ENCODE data around the gene UBE2L5. TPM values are rescaled to one million over a fixed set of nuclear protein-coding genes. Genes with fewer than 3 reads are reported as not detected.
"Not testable (repeated sequence)": the region's sequence is repeated elsewhere in the genome, so short reads cannot be mapped to it uniquely, and the experiment has no call there.

UBE2L5 gene
- total RNA-seq, 2 donors from 2014 or later = 0.25 TPM; not detected in 1

- peak; percentile 46 to 61 for ATAC-seq
- H3K27ac Mint-ChIP-seq = peak overlapping the region in 1 of 2 donors; percentile 29
- peak in 1 of 2 donors; percentile 28 for DNase-seq (ENCODE audit: low spot score in 2 of 2)
- H3K36me3 Mint-ChIP-seq = no peaks in the 10 kb centered on the region
- H3K9me3 Mint-ChIP-seq = no peaks in the 10 kb centered on the region
Observed at GRCh38 chr13:30421093-30422053, 920 bp upstream of the UBE2L5 start.

GRCh38 chr13:30423891-30424290 lies 1.6 kb downstream of the UBE2L5 start:
- DNase-seq (ENCODE audit: low spot score in 2 of 2) (no peak), ATAC-seq (no peak)
- H3K27ac Mint-ChIP-seq = no peak overlapping the region
- H3K36me3 Mint-ChIP-seq = no peaks in the 10 kb centered on the region
- H3K9me3 Mint-ChIP-seq = no peaks in the 10 kb centered on the region

- no peaks in the 10 kb centered on the region for H3K9me3 Mint-ChIP-seq
Observed at GRCh38 chr13:30429235-30429634, 6.9 kb downstream of the UBE2L5 start.

GRCh38 chr13:30429721-30430694 lies 7.7 kb downstream of the UBE2L5 start:
- peak overlapping the region; percentile 83 to 94 for H3K27ac Mint-ChIP-seq
- H3K9me3 Mint-ChIP-seq = no peaks in the 10 kb centered on the region
- peak in 1 of 2 donors; percentile 25 for DNase-seq (ENCODE audit: low spot score in 2 of 2)
- peak; percentile 96 to 98 for ATAC-seq
- no peaks in the 10 kb centered on the region for H3K36me3 Mint-ChIP-seq

More at GRCh38 chr13:30429235-30429634, 6.9 kb downstream of the UBE2L5 start:
- H3K27ac Mint-ChIP-seq = no peak overlapping the region
- ATAC-seq = no peak
- H3K36me3 Mint-ChIP-seq = no peaks in the 10 kb centered on the region
- DNase-seq (ENCODE audit: low spot score in 2 of 2) = no peak

GRCh38 chr13:30431269-30431940 lies 9.1 kb downstream of the UBE2L5 start:
- Mint-ChIP-seq H3K9me3 (no peaks in the 10 kb centered on the region), H3K27ac (peak overlapping the region in 1 of 2 donors; percentile 83), H3K36me3 (no peaks in the 10 kb centered on the region)
- ATAC-seq (peak; percentile 23 to 62), DNase-seq (ENCODE audit: low spot score in 2 of 2) (no peak)

GRCh38 chr13:30435911-30436451 lies 13.7 kb downstream of the UBE2L5 start:
- H3K36me3 Mint-ChIP-seq = no peaks in the 10 kb centered on the region
- no peak for ATAC-seq
- H3K9me3 Mint-ChIP-seq = peaks cover 0 to 4% of the 10 kb centered on the region in 2 donors
- DNase-seq (ENCODE audit: low spot score in 2 of 2) = no peak
- no peak overlapping the region for H3K27ac Mint-ChIP-seq

GRCh38 chr13:30437177-30437576 lies 14.9 kb downstream of the UBE2L5 start:
- DNase-seq (ENCODE audit: low spot score in 2 of 2) (no peak), ATAC-seq (no peak)
- no peak overlapping the region for H3K27ac Mint-ChIP-seq
- H3K9me3 Mint-ChIP-seq = peaks cover 0 to 7% of the 10 kb centered on the region in 2 donors
- no peaks in the 10 kb centered on the region for H3K36me3 Mint-ChIP-seq

- DNase-seq (ENCODE audit: low spot score in 2 of 2) = no peak
- H3K27ac Mint-ChIP-seq = no peak overlapping the region
- H3K36me3 Mint-ChIP-seq = no peaks in the 10 kb centered on the region
- ATAC-seq = no peak
- peaks cover 0 to 7% of the 10 kb centered on the region in 2 donors for H3K9me3 Mint-ChIP-seq
Observed at GRCh38 chr13:30438286-30438685, 16.0 kb downstream of the UBE2L5 start.

GRCh38 chr13:30440910-30441703 lies 18.8 kb downstream of the UBE2L5 start:
- DNase-seq (ENCODE audit: low spot score in 2 of 2) (no peak), ATAC-seq (peak; percentile 45 to 63)
- H3K36me3 Mint-ChIP-seq = no peaks in the 10 kb centered on the region
- peaks cover 0 to 7% of the 10 kb centered on the region in 2 donors for H3K9me3 Mint-ChIP-seq
- peak overlapping the region in 1 of 2 donors; percentile 50 for H3K27ac Mint-ChIP-seq

GRCh38 chr13:30442926-30443325 lies 20.6 kb downstream of the UBE2L5 start:
- DNase-seq (ENCODE audit: low spot score in 2 of 2) (no peak), ATAC-seq (no peak)
- Mint-ChIP-seq H3K27ac (no peak overlapping the region), H3K36me3 (no peaks in the 10 kb centered on the region), H3K9me3 (peaks cover 0 to 7% of the 10 kb centered on the region in 2 donors)

- H3K36me3 Mint-ChIP-seq; H3K9me3 Mint-ChIP-seq; DNase-seq (ENCODE audit: low spot score in 2 of 2); ATAC-seq: not testable (repeated sequence)
- H3K27ac Mint-ChIP-seq = peak overlapping the region in 1 of 2 donors; percentile 29
Observed at GRCh38 chr13:30443491-30443890, 21.2 kb downstream of the UBE2L5 start.

- no peak for DNase-seq (ENCODE audit: low spot score in 2 of 2)
- no peak for ATAC-seq
- Mint-ChIP-seq H3K27ac (peak overlapping the region in 1 of 2 donors; percentile 20), H3K9me3 (peaks cover 0 to 7% of the 10 kb centered on the region in 2 donors), H3K36me3 (no peaks in the 10 kb centered on the region)
Observed at GRCh38 chr13:30443957-30444404, 21.7 kb downstream of the UBE2L5 start.

- DNase-seq (ENCODE audit: low spot score in 2 of 2) = no peak
- peaks cover 0 to 2% of the 10 kb centered on the region in 2 donors for H3K9me3 Mint-ChIP-seq
- H3K27ac Mint-ChIP-seq = no peak overlapping the region
- ATAC-seq = no peak
- H3K36me3 Mint-ChIP-seq = no peaks in the 10 kb centered on the region
Observed at GRCh38 chr13:30446126-30446500, 23.8 kb downstream of the UBE2L5 start.

GRCh38 chr13:30448441-30448840 lies 26.1 kb downstream of the UBE2L5 start:
- no peak for ATAC-seq
- DNase-seq (ENCODE audit: low spot score in 2 of 2) = no peak
- Mint-ChIP-seq H3K27ac (no peak overlapping the region), H3K9me3 (no peaks in the 10 kb centered on the region), H3K36me3 (no peaks in the 10 kb centered on the region)

- no peaks in the 10 kb centered on the region for H3K9me3 Mint-ChIP-seq
- no peaks in the 10 kb centered on the region for H3K36me3 Mint-ChIP-seq
- no peak overlapping the region for H3K27ac Mint-ChIP-seq
- DNase-seq (ENCODE audit: low spot score in 2 of 2) (no peak), ATAC-seq (no peak)
Observed at GRCh38 chr13:30450066-30450465, 27.8 kb downstream of the UBE2L5 start.
